Stimulated activated CD4-positive, alpha-beta T cell treated with anti-CD3 and anti-CD28 coated beads, Interleukin-1b, Interleukin-23, amount 100 ng/mL, for 24 hours (primary cell): ENCODE measurements around the gene PPM1N.

ENCODE experiments used
- DNase-seq, 4 experiments: peaks; one replicate each; pipeline ENCODE4 v3.0.0-alpha.2; 2020; ENCODE audit warnings: low read depth in 4 of 4, low spot score in 1 of 4

PPM1N gene

DNA sequence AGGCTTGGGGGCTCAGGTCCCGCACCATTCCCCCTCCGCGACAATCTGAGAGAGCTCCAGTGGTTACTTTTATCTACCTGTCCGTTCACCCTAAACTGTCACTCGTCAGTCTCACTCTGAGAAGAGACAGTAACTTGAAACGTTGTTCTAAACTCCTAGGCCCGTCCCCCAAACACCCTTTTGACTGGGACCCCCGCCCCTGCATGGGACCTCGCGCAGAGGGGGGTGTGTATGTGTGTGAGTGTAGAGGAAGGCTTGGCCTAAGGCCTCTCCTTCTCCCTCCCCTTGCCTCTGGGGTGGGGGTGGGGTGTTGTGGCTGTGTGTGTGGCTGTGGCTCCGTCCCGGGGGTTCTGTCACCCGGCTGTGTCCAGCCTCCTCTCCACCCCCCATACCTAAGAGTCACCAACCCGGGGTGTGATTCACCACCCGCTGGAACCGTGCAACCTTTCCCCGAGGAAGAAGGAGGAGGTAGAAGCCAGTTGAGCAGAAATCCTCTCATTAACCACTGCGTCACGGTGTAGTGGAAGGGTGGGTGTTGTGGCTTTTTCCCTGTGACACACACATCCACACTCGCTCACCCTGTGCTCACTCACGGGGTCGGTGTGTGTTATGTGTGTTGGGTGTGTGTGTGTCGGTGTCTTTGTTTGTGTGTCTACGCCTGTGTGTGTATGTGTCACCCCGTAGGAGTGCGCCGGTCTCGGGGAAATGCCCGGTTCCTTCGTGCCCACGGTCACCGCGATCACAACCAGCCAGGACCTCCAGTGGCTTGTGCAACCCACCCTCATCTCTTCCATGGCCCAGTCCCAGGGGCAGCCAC is 28.1 kb upstream of the PPM1N start:
- no peak for DNase-seq

DNA sequence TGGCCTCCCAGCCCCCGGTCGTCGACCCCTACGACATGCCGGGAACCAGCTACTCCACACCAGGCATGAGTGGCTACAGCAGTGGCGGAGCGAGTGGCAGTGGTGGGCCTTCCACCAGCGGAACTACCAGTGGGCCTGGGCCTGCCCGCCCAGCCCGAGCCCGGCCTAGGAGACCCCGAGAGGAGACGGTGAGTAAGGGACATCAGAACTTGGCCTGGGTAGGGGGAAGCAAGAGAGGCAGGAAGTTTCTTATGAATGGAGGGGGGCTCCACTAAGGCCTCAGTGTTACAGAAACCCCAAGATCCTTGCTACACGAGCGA is 27.5 kb upstream of the PPM1N start:
- no peak for DNase-seq

DNA sequence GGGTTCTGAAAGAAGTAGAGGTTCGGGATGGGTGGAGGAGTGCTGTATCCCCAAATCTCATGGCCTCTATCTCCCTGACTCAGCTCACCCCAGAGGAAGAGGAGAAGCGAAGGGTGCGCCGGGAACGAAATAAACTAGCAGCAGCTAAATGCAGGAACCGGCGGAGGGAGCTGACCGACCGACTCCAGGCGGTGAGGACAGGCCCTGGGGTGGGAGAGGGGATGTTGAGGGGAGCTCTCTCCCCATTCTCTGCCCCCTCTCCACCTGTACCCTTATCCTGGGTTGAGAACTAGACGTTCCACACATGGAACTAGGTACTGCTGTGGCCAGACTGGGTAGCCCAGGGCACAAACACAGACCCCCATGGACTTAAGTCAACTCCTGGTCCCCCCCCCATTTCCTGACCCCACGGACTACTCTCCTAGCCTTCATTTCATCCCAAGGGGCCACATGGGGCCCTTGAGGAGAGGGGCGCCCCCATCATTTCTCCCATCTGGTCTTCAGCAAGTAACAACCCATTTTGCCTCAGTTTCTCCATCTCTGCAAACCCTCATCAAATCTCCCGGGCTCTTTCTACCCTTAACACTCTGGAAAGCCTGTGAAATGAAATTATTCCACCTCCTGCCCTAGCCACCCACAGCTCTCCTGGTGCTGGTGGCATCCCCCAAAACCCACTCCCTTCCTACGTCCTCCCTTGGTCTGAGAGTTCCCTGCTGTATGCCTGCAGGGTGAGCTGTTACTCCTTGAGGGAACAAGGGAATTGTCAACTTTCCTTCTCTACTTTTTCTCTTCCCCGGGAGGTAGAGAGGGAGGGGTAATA is 26.9 kb upstream of the PPM1N start:
- no peak for DNase-seq

DNA sequence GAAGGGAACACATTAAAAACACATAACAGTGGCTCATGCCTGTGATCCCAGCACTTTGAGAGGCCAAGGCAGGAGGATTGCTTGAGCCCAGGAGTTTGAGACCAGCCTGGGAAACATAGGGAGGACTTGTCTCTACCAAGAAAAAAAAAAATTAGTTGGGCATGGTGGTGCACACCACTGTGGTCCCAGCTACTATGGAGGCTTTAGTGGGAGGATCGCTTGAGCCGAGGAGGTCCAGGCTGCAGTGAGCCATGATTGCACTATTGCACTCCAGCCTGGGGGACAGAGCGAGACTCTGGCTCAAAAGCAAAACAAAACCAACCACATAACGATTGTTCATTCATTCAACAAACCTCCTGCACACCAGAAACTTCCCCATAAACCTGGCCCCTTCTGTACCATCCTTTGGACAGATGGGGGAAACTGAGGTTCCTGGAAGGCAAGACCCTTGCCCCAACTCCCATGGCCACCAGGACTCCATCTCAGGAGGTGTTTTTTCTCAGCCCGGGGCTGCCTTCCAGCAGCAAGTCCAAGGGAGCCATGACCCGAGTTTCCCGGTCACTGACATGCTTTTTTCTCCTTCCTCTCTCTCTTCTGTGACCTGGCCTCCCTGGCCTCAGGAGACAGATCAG is 26.2 kb upstream of the PPM1N start:
- DNase-seq, result no peak

DNA sequence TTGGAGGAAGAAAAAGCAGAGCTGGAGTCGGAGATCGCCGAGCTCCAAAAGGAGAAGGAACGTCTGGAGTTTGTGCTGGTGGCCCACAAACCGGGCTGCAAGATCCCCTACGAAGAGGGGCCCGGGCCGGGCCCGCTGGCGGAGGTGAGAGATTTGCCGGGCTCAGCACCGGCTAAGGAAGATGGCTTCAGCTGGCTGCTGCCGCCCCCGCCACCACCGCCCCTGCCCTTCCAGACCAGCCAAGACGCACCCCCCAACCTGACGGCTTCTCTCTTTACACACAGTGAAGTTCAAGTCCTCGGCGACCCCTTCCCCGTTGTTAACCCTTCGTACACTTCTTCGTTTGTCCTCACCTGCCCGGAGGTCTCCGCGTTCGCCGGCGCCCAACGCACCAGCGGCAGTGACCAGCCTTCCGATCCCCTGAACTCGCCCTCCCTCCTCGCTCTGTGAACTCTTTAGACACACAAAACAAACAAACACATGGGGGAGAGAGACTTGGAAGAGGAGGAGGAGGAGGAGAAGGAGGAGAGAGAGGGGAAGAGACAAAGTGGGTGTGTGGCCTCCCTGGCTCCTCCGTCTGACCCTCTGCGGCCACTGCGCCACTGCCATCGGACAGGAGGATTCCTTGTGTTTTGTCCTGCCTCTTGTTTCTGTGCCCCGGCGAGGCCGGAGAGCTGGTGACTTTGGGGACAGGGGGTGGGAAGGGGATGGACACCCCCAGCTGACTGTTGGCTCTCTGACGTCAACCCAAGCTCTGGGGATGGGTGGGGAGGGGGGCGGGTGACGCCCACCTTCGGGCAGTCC is 25.5 kb upstream of the PPM1N start:
- no peak for DNase-seq

DNA sequence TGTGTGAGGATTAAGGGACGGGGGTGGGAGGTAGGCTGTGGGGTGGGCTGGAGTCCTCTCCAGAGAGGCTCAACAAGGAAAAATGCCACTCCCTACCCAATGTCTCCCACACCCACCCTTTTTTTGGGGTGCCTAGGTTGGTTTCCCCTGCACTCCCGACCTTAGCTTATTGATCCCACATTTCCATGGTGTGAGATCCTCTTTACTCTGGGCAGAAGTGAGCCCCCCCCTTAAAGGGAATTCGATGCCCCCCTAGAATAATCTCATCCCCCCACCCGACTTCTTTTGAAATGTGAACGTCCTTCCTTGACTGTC is 24.9 kb upstream of the PPM1N start:
- no peak for DNase-seq

DNA sequence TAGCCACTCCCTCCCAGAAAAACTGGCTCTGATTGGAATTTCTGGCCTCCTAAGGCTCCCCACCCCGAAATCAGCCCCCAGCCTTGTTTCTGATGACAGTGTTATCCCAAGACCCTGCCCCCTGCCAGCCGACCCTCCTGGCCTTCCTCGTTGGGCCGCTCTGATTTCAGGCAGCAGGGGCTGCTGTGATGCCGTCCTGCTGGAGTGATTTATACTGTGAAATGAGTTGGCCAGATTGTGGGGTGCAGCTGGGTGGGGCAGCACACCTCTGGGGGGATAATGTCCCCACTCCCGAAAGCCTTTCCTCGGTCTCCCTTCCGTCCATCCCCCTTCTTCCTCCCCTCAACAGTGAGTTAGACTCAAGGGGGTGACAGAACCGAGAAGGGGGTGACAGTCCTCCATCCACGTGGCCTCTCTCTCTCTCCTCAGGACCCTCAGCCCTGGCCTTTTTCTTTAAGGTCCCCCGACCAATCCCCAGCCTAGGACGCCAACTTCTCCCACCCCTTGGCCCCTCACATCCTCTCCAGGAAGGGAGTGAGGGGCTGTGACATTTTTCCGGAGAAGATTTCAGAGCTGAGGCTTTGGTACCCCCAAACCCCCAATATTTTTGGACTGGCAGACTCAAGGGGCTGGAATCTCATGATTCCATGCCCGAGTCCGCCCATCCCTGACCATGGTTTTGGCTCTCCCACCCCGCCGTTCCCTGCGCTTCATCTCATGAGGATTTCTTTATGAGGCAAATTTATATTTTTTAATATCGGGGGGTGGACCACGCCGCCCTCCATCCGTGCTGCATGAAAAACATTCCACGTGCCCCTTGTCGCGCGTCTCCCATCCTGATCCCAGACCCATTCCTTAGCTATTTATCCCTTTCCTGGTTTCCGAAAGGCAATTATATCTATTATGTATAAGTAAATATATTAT is 24.3 kb upstream of the PPM1N start:
- DNase-seq, result no peak

DNA sequence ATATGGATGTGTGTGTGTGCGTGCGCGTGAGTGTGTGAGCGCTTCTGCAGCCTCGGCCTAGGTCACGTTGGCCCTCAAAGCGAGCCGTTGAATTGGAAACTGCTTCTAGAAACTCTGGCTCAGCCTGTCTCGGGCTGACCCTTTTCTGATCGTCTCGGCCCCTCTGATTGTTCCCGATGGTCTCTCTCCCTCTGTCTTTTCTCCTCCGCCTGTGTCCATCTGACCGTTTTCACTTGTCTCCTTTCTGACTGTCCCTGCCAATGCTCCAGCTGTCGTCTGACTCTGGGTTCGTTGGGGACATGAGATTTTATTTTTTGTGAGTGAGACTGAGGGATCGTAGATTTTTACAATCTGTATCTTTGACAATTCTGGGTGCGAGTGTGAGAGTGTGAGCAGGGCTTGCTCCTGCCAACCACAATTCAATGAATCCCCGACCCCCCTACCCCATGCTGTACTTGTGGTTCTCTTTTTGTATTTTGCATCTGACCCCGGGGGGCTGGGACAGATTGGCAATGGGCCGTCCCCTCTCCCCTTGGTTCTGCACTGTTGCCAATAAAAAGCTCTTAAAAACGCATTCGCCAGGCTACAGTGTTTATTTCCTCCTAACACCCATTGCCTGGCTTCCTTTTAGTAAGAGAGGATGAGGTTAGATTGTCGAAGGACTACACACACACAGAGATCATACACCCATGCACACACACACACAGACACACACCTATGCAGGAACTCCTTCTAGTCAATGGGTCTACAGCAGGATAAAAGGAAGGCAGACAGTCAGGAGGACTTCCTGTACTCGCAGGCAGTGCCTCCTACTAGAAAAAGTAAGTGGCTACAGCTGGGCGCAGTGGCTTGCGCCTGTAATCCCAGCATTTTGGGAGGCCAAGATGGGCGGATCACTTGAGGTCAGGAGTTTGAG is 23.4 kb upstream of the PPM1N start:
- no peak for DNase-seq

DNA sequence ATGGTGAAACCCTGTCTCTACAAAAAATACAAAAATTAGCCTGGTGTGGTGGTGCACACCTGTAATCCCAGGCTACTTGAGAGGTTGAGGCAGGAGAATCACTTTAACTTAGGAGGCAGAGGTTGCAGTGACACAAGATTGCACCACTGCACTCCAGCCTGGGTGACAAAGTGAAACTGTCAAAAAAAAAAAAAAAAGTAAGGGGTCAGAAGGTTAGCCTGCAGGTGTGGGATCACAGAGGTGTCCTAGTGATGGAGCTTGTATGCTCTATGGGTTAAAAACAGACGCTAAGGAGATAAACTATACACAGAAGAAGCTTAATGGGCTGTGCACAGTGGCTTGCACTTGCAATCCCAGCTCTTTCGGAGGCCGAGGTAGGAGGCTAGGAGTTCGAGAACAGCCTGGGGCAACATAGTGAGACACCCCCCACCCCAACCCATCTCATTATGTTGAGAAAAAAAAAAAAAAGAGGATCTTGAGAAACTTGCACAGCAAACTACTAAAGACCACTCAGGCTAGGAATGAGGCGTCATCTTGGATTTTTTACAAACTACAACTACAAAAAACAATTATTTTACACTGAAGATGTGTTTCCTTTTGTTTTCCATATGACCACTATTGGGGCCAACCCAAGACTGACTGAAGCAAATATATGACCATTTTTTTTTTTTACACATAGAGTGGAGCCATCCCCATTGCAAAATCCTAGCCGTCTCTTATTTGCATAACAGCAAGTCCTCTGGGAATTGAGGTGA is 22.5 kb upstream of the PPM1N start:
- no peak for DNase-seq

DNA sequence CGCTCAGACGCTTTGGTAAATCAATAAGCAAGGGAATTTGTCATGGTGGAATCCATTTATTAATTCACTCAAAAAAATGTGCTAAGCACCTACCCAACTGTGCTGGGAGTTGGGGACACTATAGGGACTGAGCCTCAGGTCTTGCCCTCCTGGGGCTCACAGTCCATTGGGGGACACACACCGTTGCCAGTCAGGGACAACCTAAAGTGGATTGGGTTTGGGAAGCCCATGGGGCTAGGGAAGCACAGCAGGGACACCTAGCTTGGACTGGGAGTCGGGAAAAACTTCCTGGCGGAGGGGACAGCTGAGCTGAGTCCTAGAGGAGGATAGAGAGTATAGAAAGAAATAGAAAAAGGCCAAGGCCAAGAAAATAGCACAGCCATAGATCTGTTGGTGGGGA is 21.9 kb upstream of the PPM1N start:
- DNase-seq, result no peak

DNA sequence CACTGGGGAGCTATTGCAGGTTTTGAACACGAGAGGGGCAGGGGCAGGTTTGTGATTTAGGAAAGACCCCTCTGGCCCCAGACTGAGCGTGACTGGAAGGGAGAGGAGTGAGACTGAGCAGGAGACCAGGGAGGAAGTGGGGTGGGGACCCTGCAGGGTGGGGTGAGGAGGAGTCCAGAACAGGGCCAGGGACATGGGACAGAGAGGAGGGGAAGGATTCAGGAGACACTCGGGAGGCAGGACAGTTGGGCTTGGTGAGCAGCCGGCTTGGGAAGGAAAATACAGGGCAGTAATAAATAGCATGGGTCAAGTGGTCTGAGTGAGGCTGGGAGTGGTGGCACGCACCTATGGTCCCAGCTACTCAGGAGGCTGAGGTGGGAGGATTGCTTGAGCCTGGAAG is 21.1 kb upstream of the PPM1N start:
- DNase-seq, result no peak

DNA sequence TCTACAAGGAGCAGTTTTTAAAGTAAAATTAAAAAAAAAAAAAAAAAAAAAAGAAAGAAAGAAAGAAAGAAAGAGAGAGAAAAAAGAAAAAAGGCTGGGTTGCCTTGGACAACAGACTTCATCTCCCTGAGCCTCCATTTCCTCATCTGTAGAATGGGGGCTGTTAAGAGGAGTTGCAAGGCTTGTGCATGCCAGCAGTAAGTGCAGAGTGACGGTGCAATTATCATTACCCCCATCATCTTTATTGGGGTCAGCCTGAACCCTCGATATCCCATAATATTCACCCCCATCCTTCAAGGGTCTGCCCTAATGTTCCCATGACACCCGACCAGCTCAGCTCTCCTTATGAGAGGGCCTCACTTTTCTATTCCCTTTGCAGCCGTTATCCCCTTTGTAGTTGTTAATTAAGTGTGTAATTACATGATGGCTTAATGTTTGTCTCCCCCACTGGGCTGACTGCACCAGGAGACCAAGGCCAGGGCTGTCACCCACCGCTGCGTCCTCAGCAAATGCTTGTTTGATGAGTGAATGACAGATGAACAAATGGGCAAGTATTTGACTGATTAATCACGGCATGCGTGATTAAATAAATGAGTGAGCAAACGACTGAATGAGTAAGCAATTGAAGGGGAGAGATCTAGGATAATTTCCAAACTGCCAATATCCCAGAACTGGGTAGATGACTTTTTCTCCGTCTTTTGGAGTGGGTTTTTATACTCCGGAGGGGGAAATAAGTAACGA is 20.4 kb upstream of the PPM1N start:
- DNase-seq, result no peak

DNA sequence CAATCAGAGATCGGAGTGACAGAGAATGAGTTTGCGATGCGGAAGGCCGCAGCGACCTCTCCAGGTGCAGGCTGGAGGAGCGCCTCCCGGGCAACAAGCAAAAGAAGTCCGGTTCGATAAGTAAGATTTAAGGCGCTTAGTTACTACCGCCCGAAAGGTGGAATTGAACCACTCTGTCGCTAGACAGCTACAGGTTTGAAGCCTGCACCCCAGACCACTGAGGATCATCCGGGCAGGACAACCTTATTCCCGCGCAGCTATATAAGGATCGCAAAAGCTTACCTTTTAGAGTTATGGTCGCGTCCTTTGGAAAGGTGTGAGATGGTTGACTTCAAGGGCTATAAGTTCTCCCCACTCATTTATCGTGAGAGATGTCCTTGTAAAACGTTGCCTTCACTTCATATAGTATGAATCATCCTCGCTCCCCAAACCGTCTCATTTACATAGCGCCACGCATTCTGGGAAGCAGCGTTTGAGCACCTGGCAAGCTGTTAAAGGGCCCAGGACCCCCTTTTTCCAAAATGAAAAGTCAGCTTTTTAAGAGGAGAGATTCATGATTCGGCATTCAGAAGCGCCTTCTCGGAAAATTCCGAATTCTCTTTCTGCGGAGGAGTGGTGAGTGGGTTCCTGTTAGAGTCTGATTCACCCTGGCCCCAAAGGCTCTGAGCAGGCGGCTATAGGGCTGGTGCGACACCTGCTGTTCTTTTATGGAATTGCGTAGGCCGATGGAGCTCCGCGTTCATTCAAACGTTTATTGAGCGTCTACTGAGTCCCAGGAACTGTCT is 19.6 kb upstream of the PPM1N start:
- peak; percentile 82 to 88 (median 86) for DNase-seq

DNA sequence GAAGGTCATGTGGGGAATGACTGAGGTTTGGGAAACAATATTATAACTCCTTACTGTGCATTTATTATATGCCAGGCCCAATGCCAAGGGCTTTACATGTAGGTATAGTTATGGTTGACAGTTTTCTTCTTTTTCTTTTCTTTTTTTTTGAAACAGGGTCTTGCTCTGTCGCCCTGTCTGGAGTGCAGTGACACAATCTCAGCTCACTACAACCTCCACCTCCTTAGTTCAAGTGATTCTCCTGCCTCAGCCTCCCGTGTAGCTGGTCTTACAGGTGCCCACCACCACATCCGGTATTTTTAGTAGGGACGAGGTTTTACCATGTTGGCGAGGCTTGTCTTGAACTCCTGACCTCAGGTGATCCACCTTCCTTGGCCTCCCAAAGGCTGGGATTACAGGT is 15.2 kb upstream of the PPM1N start:
- DNase-seq, result no peak

DNA sequence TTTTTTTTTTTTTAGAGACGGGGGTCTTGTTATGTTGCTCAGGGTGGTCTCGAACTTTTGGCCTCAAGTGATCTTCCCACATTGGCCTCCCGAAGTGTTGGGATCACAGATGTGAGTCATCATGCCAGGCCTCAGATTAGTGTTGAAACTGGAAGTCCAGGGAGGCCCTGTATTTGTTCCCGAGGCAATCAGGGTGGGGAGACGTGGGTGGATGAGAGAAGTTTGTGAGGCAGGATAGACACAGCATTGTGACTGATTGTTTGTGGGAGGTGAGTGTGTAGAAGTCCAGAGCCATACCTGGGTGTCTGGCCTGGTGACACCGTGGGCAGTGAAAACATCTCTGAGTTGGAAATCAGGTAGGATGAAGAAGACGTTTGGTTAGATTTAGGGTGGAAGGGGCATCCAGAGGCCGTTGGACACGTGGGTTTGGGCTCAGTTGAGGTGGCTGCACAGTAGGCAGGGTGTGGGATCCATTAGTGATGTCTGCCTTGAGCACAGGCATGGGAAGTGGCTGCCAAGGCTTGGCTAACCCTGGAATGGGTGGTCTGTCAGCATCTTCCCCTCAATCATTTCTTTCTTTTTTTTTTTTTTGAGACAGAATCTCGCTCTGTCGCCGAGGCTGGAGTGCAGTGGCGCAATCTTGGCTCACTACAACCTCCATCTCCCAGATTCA is 13.8 kb upstream of the PPM1N start:
- DNase-seq, result no peak

DNA sequence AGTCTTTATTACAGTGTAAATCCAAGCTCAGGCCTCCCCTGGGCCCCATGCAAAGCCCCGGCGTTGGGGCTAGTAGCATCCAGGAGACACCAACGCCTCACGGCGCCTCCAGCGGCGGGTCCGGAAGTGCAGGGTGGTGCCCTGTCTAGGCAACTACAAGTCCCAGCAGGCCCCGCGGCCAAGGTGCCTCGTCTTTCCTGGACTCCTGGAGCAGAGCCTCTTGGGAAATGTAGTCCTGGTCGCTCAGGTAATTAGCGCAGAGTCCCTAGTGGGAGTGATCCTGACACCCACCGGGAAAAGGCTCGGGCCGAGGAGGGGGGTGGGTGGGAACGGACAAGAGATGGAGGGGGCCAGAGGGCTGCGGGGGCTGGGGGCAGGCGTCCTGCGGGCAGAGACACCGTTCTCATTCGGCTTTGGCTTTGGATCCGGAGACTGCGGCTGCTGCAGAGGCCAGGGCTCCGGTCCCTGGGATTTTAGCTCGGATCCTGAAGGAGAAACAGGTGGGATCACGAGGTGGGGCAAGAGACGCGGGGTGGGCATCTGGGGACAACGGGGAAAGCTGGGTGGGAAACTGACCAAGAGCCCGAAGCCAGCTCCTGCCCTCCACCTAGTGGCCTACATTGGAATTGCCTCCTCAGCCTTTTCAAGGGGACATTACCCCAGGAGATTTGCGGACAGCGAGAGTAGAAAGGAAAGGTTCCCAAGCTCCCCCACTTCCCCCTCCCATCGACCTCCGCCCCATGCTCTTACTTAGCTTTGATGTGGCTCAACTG is 12.8 kb upstream of the PPM1N start:
- peak; percentile 96 to 99 (median 98) for DNase-seq
